ENCODE data around the gene NR6A1. TPM values are rescaled to one million over a fixed set of nuclear protein-coding genes. Genes with fewer than 3 reads are reported as not detected.

Gene NR6A1
- total and polyA plus RNA-seq, 9 donors = 0.41 to 0.93 (median 0.62) TPM

DNA sequence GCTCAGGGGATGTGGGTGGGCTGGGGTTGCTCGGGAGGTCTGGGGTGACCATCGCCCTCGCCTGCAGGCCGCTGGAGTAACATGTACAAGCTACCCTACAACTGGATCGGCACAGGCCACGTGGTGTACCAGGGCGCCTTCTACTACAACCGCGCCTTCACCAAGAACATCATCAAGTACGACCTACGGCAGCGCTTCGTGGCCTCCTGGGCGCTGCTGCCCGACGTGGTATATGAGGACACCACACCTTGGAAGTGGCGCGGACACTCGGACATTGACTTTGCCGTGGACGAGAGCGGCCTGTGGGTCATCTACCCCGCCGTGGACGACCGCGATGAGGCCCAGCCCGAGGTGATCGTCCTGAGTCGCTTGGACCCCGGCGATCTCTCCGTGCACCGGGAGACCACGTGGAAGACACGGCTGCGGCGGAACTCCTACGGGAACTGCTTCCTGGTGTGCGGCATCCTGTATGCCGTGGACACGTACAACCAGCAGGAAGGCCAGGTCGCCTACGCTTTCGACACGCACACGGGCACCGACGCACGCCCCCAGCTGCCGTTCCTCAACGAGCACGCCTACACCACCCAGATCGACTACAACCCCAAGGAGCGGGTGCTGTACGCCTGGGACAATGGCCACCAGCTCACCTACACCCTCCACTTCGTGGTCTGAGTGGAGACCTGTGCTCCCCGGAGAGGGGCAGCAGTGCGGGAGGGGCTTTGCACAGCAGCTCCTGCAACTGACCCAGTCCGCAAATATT, 38.8 kb upstream of the NR6A1 start:
- Histone ChIP-seq H3K4me1 (ENCODE audit: control insufficient read depth, insufficient read depth, low read length) (peaks cover 51% of the 10 kb centered on the region), H3K27me3 (ENCODE audit: control insufficient read depth, insufficient read depth, low read length) (no peaks in the 10 kb centered on the region), H3K9me3 (replicated peaks; ENCODE audit: control insufficient read depth, low read depth, low read length) (no peaks in the 10 kb centered on the region), H3K27ac (ENCODE audit: low read length) (peak overlapping the region; percentile 97), H3K36me3 (ENCODE audit: control insufficient read depth, insufficient read depth, low read length) (peaks cover 41% of the 10 kb centered on the region), H3K4me3 (ENCODE audit: low read length) (no peak overlapping the region)
- DNase-seq = no peak
- 96% methylated on average over 59 of the region's 60 CpGs for WGBS (ENCODE audit: insufficient coverage)

DNA sequence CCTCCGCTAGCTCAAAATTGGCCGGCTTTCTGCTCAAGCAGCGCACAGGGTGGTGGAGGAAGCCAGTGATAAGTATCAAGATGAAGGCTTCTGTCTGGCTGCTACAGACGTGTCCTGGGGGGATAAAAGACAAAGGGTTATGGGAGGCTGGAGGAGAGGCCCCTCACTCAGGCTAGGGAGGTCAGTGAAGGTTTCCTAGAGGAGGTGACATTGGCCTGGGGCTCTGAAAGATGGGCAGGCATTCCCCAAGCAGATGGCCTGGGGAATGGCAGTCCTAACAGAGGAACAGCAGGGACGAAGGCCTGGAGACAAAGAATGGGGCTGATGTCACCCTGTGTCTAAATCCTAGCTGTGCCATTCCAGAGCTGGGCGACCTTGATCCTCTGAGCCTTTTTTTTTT, 38.1 kb upstream of the NR6A1 start:
- no peaks in the 10 kb centered on the region for H3K27me3 ChIP-seq (ENCODE audit: control insufficient read depth, insufficient read depth, low read length)
- 88% methylated on average over 6 of the region's 6 CpGs for WGBS (ENCODE audit: insufficient coverage)
- H3K4me1 ChIP-seq (ENCODE audit: control insufficient read depth, insufficient read depth, low read length) = peaks cover 52% of the 10 kb centered on the region
- H3K36me3 ChIP-seq (ENCODE audit: control insufficient read depth, insufficient read depth, low read length) = peaks cover 43% of the 10 kb centered on the region
- H3K27ac ChIP-seq (ENCODE audit: low read length) = peak overlapping the region; percentile 59
- DNase-seq = no peak
- H3K4me3 ChIP-seq (ENCODE audit: low read length) = no peak overlapping the region
- H3K9me3 ChIP-seq (replicated peaks; ENCODE audit: control insufficient read depth, low read depth, low read length) = no peaks in the 10 kb centered on the region

- Histone ChIP-seq H3K36me3 (ENCODE audit: control insufficient read depth, insufficient read depth, low read length) (peaks cover 50% of the 10 kb centered on the region), H3K27me3 (ENCODE audit: control insufficient read depth, insufficient read depth, low read length) (no peaks in the 10 kb centered on the region), H3K4me1 (ENCODE audit: control insufficient read depth, insufficient read depth, low read length) (peaks cover 51% of the 10 kb centered on the region), H3K4me3 (ENCODE audit: low read length) (no peak overlapping the region), H3K27ac (ENCODE audit: low read length) (no peak overlapping the region), H3K9me3 (replicated peaks; ENCODE audit: control insufficient read depth, low read depth, low read length) (no peaks in the 10 kb centered on the region)
- 89% methylated on average over 12 of the region's 12 CpGs for WGBS (ENCODE audit: insufficient coverage)
- DNase-seq = no peak
These were observed 37.3 kb upstream of the NR6A1 start for GRCh38 chr9:124808246-124808956.

DNA sequence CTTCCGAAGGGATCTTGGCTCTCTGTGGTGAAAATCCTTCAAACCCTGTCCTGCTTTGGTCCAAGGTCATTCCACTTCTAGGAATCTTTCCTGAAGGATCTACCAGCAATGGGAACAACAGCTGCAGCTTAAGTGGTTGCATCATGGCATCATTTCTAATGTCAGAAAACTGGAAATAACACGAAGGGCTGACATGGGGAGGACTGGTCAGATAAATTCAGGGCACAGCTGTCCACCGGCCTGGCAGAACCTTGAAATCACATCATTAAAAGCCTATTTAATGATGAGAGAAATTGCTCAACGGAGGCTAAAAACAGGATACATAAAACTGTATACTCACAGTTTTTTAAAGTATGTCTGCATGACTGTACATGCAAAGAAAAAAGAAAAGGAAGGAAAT, 34.1 kb upstream of the NR6A1 start:
- Histone ChIP-seq H3K4me1 (ENCODE audit: control insufficient read depth, insufficient read depth, low read length) (peaks cover 52% of the 10 kb centered on the region), H3K36me3 (ENCODE audit: control insufficient read depth, insufficient read depth, low read length) (peaks cover 52% of the 10 kb centered on the region), H3K27ac (ENCODE audit: low read length) (peak overlapping the region; percentile 71), H3K4me3 (ENCODE audit: low read length) (no peak overlapping the region), H3K9me3 (replicated peaks; ENCODE audit: control insufficient read depth, low read depth, low read length) (no peaks in the 10 kb centered on the region), H3K27me3 (ENCODE audit: control insufficient read depth, insufficient read depth, low read length) (no peaks in the 10 kb centered on the region)
- WGBS (ENCODE audit: insufficient coverage) = 30% methylated on average over 1 of the region's 4 CpGs
- peak; percentile 75 for DNase-seq

GRCh38 chr9:124803911-124804310, 32.8 kb upstream of the NR6A1 start:
- Histone ChIP-seq H3K36me3 (ENCODE audit: control insufficient read depth, insufficient read depth, low read length) (peaks cover 50% of the 10 kb centered on the region), H3K27me3 (ENCODE audit: control insufficient read depth, insufficient read depth, low read length) (no peaks in the 10 kb centered on the region), H3K4me3 (ENCODE audit: low read length) (no peak overlapping the region), H3K4me1 (ENCODE audit: control insufficient read depth, insufficient read depth, low read length) (peaks cover 61% of the 10 kb centered on the region), H3K9me3 (replicated peaks; ENCODE audit: control insufficient read depth, low read depth, low read length) (no peaks in the 10 kb centered on the region), H3K27ac (ENCODE audit: low read length) (peak overlapping the region; percentile 55)
- 89% methylated on average over 8 of the region's 8 CpGs for WGBS (ENCODE audit: insufficient coverage)
- no peak for DNase-seq

GRCh38 chr9:124802426-124802825, 31.3 kb upstream of the NR6A1 start:
- H3K27me3 ChIP-seq (ENCODE audit: control insufficient read depth, insufficient read depth, low read length) = no peaks in the 10 kb centered on the region
- 73% methylated on average over 3 of the region's 3 CpGs for WGBS (ENCODE audit: insufficient coverage)
- peak overlapping the region; percentile 66 for H3K27ac ChIP-seq (ENCODE audit: low read length)
- H3K4me3 ChIP-seq (ENCODE audit: low read length) = no peak overlapping the region
- H3K36me3 ChIP-seq (ENCODE audit: control insufficient read depth, insufficient read depth, low read length) = peaks cover 37% of the 10 kb centered on the region
- peak; percentile 69 for DNase-seq
- no peaks in the 10 kb centered on the region for H3K9me3 ChIP-seq (replicated peaks; ENCODE audit: control insufficient read depth, low read depth, low read length)
- peaks cover 66% of the 10 kb centered on the region for H3K4me1 ChIP-seq (ENCODE audit: control insufficient read depth, insufficient read depth, low read length)

GRCh38 chr9:124801356-124801755, 30.2 kb upstream of the NR6A1 start:
- Histone ChIP-seq H3K4me3 (ENCODE audit: low read length) (no peak overlapping the region), H3K27me3 (ENCODE audit: control insufficient read depth, insufficient read depth, low read length) (no peaks in the 10 kb centered on the region), H3K27ac (ENCODE audit: low read length) (peak overlapping the region; percentile 66), H3K9me3 (replicated peaks; ENCODE audit: control insufficient read depth, low read depth, low read length) (no peaks in the 10 kb centered on the region), H3K36me3 (ENCODE audit: control insufficient read depth, insufficient read depth, low read length) (peaks cover 39% of the 10 kb centered on the region), H3K4me1 (ENCODE audit: control insufficient read depth, insufficient read depth, low read length) (peaks cover 77% of the 10 kb centered on the region)
- no peak for DNase-seq
- WGBS (ENCODE audit: insufficient coverage) = no CpG with 5 or more reads among the region's 6 CpGs

DNA sequence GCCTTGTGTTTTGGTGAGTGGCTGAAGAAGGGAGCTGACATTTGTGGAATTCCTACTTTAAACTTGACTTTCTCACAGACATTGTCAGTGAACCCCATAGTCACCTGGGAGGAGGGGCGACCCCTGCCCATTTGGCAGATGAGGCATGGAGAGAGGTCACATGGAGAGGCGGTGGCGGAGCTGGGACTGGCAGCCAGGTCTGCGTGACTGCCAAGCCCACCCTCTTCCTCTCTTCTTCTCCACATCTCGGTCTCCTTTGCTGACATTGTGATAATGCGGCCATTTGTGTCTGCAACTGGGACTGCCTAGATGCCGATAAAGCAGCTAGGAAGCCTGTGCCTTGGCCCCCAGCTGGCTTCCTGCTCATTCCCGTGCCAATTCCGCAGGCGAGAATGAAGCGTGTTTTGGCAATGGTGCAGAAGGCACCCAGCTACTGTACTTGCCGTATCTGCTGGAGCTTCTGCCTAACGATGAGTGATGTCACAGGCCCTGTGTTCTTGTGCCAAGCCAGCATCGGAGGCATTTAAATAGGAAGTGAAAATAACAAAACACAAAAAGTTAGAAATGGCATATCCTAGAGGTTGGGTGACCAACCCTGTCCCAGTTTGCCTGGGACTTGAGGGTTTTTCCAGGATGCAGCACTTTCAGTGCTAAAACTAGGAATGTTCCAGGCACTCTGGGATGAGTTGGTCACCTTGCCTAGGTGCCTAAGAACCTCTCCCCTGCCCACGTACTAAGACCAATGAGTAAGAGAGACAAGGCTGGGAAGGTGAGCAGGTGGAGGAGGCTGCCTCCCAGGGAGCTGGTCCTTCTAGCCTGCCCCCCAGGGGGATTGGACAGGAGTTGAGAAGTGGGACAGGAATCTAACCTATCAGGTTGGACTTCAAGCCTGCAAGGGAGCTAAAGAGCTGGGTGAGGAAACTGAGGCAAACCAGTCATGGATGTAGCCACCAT, 29.5 kb upstream of the NR6A1 start:
- Histone ChIP-seq H3K27me3 (ENCODE audit: control insufficient read depth, insufficient read depth, low read length) (no peaks in the 10 kb centered on the region), H3K9me3 (replicated peaks; ENCODE audit: control insufficient read depth, low read depth, low read length) (no peaks in the 10 kb centered on the region), H3K27ac (ENCODE audit: low read length) (peak overlapping the region; percentile 25), H3K36me3 (ENCODE audit: control insufficient read depth, insufficient read depth, low read length) (peaks cover 44% of the 10 kb centered on the region), H3K4me1 (ENCODE audit: control insufficient read depth, insufficient read depth, low read length) (peaks cover 85% of the 10 kb centered on the region), H3K4me3 (ENCODE audit: low read length) (no peak overlapping the region)
- WGBS (ENCODE audit: insufficient coverage) = 58% methylated on average over 11 of the region's 15 CpGs
- peak; percentile 69 for DNase-seq

DNA sequence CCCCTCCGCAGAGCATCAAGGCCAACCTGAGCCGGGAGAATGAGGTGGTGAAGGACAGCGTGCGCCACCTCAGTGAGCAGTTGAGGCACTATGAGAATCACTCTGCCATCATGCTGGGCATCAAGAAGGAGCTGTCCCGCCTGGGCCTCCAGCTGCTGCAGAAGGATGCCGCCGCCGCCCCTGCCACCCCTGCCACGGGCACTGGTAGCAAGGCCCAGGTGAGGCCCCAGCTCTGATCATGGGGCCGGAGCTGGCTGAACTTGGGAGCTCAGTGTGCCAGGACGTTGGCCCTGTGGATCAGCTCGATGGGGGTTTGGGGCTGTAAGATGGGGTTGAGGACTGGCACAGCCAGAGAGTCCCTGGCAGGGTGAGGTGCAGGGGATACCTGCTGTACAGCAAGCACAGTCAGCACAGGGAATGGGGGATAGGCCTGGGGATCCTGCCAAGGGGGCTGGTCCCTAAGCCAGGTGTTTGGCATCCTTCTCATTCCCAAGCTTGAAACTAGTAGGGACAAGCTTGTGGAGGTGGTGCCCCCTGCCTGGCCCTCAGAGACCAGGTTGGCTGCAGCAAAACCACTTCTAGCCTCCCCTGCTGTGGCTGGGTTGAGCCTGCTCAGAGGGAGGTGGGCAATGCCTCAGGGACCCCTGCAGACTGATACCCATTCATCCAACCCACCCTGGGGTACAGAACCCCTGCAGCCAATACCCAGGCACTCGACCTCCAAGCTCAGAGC, 28.3 kb upstream of the NR6A1 start:
- Histone ChIP-seq H3K36me3 (ENCODE audit: control insufficient read depth, insufficient read depth, low read length) (peaks cover 48% of the 10 kb centered on the region), H3K4me1 (ENCODE audit: control insufficient read depth, insufficient read depth, low read length) (peaks cover 93% of the 10 kb centered on the region), H3K9me3 (replicated peaks; ENCODE audit: control insufficient read depth, low read depth, low read length) (no peaks in the 10 kb centered on the region), H3K27ac (ENCODE audit: low read length) (peak overlapping the region; percentile 51), H3K27me3 (ENCODE audit: control insufficient read depth, insufficient read depth, low read length) (no peaks in the 10 kb centered on the region), H3K4me3 (ENCODE audit: low read length) (no peak overlapping the region)
- WGBS (ENCODE audit: insufficient coverage) = 79% methylated on average over 13 of the region's 13 CpGs
- no peak for DNase-seq
